Brain microvascular endothelial cell (primary cell): Measurements from ENCODE around the gene ZNF827.

ENCODE experiments used
- DNase-seq: peaks from one replicate; pipeline ENCODE4 v3.0.0-alpha.2; 2020
- H3K27ac ChIP-seq: fragments of 250-450 bp; sonication (Bioruptor Pico); 2 replicates; pipeline ENCODE4 v1.5.1; 2020; ENCODE audit warnings: mild to moderate bottlenecking, moderate library complexity
- H3K27me3 ChIP-seq: fragments of 250-450 bp; sonication (Bioruptor Pico); replicated peaks from 2 replicates; pipeline ENCODE4 v1.5.1; 2020; ENCODE audit warnings: mild to moderate bottlenecking
- H3K36me3 ChIP-seq: fragments of 250-450 bp; sonication (Bioruptor Pico); replicated peaks from 2 replicates; pipeline ENCODE4 v1.5.1; 2020; ENCODE audit warnings: mild to moderate bottlenecking
- H3K4me3 ChIP-seq: 2 replicates; pipeline ENCODE4 v1.5.1; 2011; ENCODE audit warnings: low read depth, mild to moderate bottlenecking, control low read depth, low read length, moderate library complexity
- in situ Hi-C: cut with HindIII; loops from 2 replicates; pipeline ENCODE4 v1.10.0; 2017; ENCODE audit warnings: low sequenced_read_pairs, low pct_ligation_motif_present
- TF ChIP-seq, protein P1 (sequence below): IDR thresholded peaks from 2 replicates; pipeline ENCODE4 v1.5.1; 2011; ENCODE audit warnings: low read depth, mild to moderate bottlenecking, moderate library complexity, low read length, control low read depth, inconsistent platforms; ENCODE audit errors: missing control alignments

Gene ZNF827

GRCh38 chr4:145945431-145946155, 7.0 kb upstream of the ZNF827 start:
- no peaks in the 10 kb centered on the region for H3K27me3 ChIP-seq
- TF ChIP-seq, protein P1, sequence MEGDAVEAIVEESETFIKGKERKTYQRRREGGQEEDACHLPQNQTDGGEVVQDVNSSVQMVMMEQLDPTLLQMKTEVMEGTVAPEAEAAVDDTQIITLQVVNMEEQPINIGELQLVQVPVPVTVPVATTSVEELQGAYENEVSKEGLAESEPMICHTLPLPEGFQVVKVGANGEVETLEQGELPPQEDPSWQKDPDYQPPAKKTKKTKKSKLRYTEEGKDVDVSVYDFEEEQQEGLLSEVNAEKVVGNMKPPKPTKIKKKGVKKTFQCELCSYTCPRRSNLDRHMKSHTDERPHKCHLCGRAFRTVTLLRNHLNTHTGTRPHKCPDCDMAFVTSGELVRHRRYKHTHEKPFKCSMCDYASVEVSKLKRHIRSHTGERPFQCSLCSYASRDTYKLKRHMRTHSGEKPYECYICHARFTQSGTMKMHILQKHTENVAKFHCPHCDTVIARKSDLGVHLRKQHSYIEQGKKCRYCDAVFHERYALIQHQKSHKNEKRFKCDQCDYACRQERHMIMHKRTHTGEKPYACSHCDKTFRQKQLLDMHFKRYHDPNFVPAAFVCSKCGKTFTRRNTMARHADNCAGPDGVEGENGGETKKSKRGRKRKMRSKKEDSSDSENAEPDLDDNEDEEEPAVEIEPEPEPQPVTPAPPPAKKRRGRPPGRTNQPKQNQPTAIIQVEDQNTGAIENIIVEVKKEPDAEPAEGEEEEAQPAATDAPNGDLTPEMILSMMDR, result no peak
- H3K27ac ChIP-seq, result no peak overlapping the region
- no peaks in the 10 kb centered on the region for H3K36me3 ChIP-seq
- in situ Hi-C loops, result no loop called here
- no peak for DNase-seq
- H3K4me3 ChIP-seq, result no peak overlapping the region

DNA sequence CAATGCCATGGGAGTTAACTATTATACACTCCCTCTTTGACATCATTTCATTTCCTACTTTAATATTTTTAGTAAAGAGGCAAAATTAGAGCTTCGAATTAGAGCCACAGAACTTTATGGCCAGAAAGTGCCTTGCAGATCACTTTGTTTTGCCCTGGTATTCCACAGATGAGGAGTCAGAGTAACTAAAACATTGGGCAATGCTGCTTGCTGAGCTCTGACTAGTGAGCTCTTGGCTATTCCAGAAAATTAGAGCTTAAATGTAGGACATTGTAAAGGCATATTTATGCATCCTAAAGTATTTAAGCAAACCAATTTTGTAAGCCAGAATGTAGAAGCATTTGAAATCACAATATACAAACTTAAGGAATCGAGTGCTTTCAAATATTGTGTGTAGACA, 6.3 kb upstream of the ZNF827 start:
- TF ChIP-seq, protein P1, result no peak
- Histone ChIP-seq H3K36me3 (no peaks in the 10 kb centered on the region), H3K4me3 (no peak overlapping the region), H3K27me3 (no peaks in the 10 kb centered on the region), H3K27ac (no peak overlapping the region)
- in situ Hi-C loops, result no loop called here
- no peak for DNase-seq

DNA sequence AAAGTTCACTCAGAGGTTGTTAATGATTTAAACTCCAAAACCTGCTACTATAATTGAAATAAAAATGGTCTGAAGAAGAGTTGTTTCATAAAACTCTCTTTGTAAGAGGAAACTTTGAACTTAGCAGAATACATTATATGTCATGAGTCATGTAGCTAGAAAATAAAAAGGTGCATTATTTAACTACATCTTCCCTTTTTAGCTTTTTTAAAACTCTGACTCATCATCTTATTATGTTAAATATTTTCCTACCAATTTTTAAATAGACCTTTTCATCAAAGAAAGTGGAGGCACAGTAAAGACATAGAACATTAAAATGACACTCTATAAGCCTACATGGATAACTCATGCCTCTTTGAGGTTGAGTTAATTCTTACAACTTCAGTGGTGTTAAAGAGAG, 1.2 kb upstream of the ZNF827 start:
- TF ChIP-seq, protein P1, result no peak
- in situ Hi-C loops, result no loop called here
- no peaks in the 10 kb centered on the region for H3K36me3 ChIP-seq
- H3K27ac ChIP-seq, result peak overlapping the region; percentile 34
- no peak for DNase-seq
- H3K27me3 ChIP-seq, result no peaks in the 10 kb centered on the region
- no peak overlapping the region for H3K4me3 ChIP-seq

- H3K27ac ChIP-seq, result peak overlapping the region; percentile 34
- H3K27me3 ChIP-seq, result no peaks in the 10 kb centered on the region
- in situ Hi-C loops, result no loop called here
- peak overlapping the region; percentile 89 for H3K4me3 ChIP-seq
- TF ChIP-seq, protein P1, result no peak
- DNase-seq, result no peak
- no peaks in the 10 kb centered on the region for H3K36me3 ChIP-seq
Measured at GRCh38 chr4:145939441-145939750, 773 bp upstream of the ZNF827 start.

GRCh38 chr4:145937971-145938611, 532 bp downstream of the ZNF827 start:
- peak; percentile 22 for DNase-seq
- in situ Hi-C loops, result no loop called here
- peak overlapping the region; percentile 84 for H3K27ac ChIP-seq
- peak overlapping the region; percentile 89 for H3K4me3 ChIP-seq
- TF ChIP-seq, protein P1, result no peak
- H3K27me3 ChIP-seq, result no peaks in the 10 kb centered on the region
- no peaks in the 10 kb centered on the region for H3K36me3 ChIP-seq
